Loucy (cell line): ENCODE results near the gene ATOH8.

Source experiments
- H2AFZ ChIP-seq: fragments of 200-600 bp; sonication (generic); 2 replicates; pipeline ENCODE4 v1.6.0; 2016; ENCODE audit warnings: antibody characterized with exemption, mild to moderate bottlenecking, low read length, moderate library complexity
- H3F3A ChIP-seq: fragments of 200-600 bp; 2 replicates; pipeline ENCODE4 v1.6.0; 2016; ENCODE audit warnings: antibody characterized with exemption, low read depth, mild to moderate bottlenecking
- H3K27me3 ChIP-seq: fragments of 200-600 bp; sonication (generic); 2 replicates; pipeline ENCODE4 v1.6.1; 2014; ENCODE audit warnings: low read length, mild to moderate bottlenecking; ENCODE audit not compliant: insufficient read depth, poor library complexity, severe bottlenecking
- H3K36me3 ChIP-seq: fragments of 200-600 bp; sonication (generic); 2 replicates; pipeline ENCODE4 v1.6.1; 2016; ENCODE audit warnings: low read length; ENCODE audit not compliant: insufficient read depth
- H3K4me1 ChIP-seq: fragments of 200-600 bp; sonication (generic); 2 replicates; pipeline ENCODE4 v1.5.1; 2014; ENCODE audit warnings: low read length, mild to moderate bottlenecking; ENCODE audit not compliant: insufficient read depth, poor library complexity, severe bottlenecking
- H3K4me2 ChIP-seq: fragments of 200-600 bp; sonication (generic); 2 replicates; pipeline ENCODE4 v1.6.0; 2014; ENCODE audit warnings: antibody characterized with exemption, low read length, low read depth, mild to moderate bottlenecking; ENCODE audit not compliant: poor library complexity, severe bottlenecking
- H3K4me3 ChIP-seq: fragments of 200-600 bp; sonication (generic); 2 replicates; pipeline ENCODE4 v1.5.1; 2014; ENCODE audit warnings: low read length, mild to moderate bottlenecking, mixed read lengths; ENCODE audit not compliant: poor library complexity, severe bottlenecking
- H3K79me2 ChIP-seq: fragments of 200-600 bp; sonication (generic); 2 replicates; pipeline ENCODE4 v1.6.1; 2014; ENCODE audit warnings: low read length; ENCODE audit not compliant: insufficient read depth
- H3K9ac ChIP-seq: fragments of 200-600 bp; sonication (generic); 2 replicates; pipeline ENCODE4 v1.6.0; 2014; ENCODE audit warnings: mild to moderate bottlenecking, low read depth, low read length, moderate library complexity; ENCODE audit not compliant: poor library complexity, severe bottlenecking
- H3K9me2 ChIP-seq: fragments of 200-600 bp; sonication (generic); replicated peaks from 2 replicates; pipeline ENCODE4 v1.6.1; 2016; ENCODE audit warnings: low read depth, low read length, mixed read lengths
- H3K9me3 ChIP-seq: fragments of 200-600 bp; sonication (generic); 2 replicates; pipeline ENCODE4 v1.6.1; 2014; ENCODE audit warnings: mild to moderate bottlenecking, antibody characterized with exemption, low read length, low read depth; ENCODE audit not compliant: insufficient read depth
- H4K20me1 ChIP-seq: fragments of 200-600 bp; sonication (generic); 2 replicates; pipeline ENCODE4 v1.6.0; 2014; ENCODE audit warnings: antibody characterized with exemption, low read length, mild to moderate bottlenecking; ENCODE audit not compliant: insufficient read depth, poor library complexity, severe bottlenecking
- EZH2phosphoT487 ChIP-seq: fragments of 200-600 bp; IDR thresholded peaks from 2 replicates; pipeline ENCODE4 v1.6.1; 2018; ENCODE audit warnings: antibody characterized with exemption, mild to moderate bottlenecking, moderate library complexity, borderline replicate concordance
- TF ChIP-seq, protein P1 (sequence below): fragments of 200-600 bp; sonication (generic); conservative IDR thresholded peaks from 2 replicates; pipeline ENCODE4 v1.5.1; 2014; ENCODE audit warnings: mild to moderate bottlenecking, antibody characterized with exemption, low read length

ATOH8 gene

DNA sequence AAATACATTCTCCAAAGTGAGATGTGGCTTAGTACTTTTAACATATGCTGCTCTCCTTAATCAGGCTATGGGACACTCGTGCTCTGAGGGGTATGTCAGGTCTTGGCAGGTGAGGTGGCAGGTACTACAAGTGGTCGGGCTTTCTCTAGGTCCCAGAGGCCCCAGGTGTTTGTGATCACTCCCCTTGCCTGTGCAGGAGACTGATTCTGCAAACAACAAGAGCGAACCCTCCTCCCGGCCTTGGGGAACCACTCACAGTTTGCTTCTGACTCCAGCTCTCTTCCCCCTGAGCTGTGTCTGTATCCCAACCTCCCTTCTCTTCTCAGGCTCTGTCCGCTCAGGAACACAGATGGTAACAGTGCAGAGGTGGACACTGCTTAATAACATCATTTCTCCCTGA lies 48.1 kb downstream of the ATOH8 start:
- Histone ChIP-seq H3K9ac (no peak overlapping the region), H3K4me2 (no peak overlapping the region)

DNA sequence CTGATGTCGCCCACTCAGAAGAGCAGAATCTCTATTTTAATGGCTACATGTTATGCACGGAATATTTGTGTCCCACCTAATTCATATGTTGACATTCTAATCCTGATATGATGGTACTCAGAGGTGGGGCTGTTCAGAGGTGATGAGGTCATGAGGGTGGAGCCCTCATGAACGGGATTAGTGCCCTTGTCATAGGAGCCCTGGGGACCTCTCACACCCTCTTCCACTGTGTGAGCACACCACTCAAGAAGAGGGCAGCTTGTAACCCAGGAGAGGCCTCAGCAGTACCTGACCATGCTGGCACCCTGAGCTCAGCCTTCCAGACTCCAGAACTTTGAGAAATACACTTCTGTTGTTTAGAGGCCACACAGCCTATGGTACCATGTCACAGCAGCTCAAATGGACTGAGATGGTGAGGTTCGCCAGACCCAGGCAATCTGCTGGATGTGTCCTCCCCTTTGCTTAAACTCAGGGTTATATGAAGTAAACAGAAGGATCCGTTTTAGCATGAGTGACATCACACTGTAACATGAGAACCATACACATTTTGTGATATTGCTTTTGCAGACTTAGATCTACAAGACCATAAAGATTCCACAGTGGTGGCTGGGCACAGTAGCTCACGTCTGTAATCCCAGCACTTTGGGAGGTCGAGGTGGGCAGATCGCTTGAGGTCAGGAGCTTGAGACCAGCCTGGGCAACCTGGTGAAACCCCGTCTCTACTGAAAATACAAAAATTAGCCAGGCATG lies 48.7 kb downstream of the ATOH8 start:
- Histone ChIP-seq H3K36me3 (no peaks in the 10 kb centered on the region), H4K20me1 (no peaks in the 10 kb centered on the region), H3K4me3 (no peak overlapping the region), H3K4me2 (no peak overlapping the region), H3K9me2 (no peaks in the 10 kb centered on the region), H3K9ac (no peak overlapping the region), H3K9me3 (no peaks in the 10 kb centered on the region), H3K4me1 (peaks cover 9% of the 10 kb centered on the region), H2AFZ (no peak overlapping the region), H3K79me2 (no peaks in the 10 kb centered on the region), H3K27me3 (no peaks in the 10 kb centered on the region), H3F3A (no peaks in the 10 kb centered on the region)
- TF ChIP-seq, protein P1, sequence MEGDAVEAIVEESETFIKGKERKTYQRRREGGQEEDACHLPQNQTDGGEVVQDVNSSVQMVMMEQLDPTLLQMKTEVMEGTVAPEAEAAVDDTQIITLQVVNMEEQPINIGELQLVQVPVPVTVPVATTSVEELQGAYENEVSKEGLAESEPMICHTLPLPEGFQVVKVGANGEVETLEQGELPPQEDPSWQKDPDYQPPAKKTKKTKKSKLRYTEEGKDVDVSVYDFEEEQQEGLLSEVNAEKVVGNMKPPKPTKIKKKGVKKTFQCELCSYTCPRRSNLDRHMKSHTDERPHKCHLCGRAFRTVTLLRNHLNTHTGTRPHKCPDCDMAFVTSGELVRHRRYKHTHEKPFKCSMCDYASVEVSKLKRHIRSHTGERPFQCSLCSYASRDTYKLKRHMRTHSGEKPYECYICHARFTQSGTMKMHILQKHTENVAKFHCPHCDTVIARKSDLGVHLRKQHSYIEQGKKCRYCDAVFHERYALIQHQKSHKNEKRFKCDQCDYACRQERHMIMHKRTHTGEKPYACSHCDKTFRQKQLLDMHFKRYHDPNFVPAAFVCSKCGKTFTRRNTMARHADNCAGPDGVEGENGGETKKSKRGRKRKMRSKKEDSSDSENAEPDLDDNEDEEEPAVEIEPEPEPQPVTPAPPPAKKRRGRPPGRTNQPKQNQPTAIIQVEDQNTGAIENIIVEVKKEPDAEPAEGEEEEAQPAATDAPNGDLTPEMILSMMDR: no peak
- TF ChIP-seq EZH2phosphoT487: no peak

More for the DNA sequence above, 48.1 kb downstream of the ATOH8 start:
- H4K20me1 ChIP-seq: no peaks in the 10 kb centered on the region
- TF ChIP-seq, protein P1: no peak
- no peak for TF ChIP-seq EZH2phosphoT487
- peaks cover 9% of the 10 kb centered on the region for H3K4me1 ChIP-seq
- H3K27me3 ChIP-seq: no peaks in the 10 kb centered on the region
- H2AFZ ChIP-seq: no peak overlapping the region
- H3K36me3 ChIP-seq: no peaks in the 10 kb centered on the region
- no peaks in the 10 kb centered on the region for H3K9me2 ChIP-seq
- H3K9me3 ChIP-seq: no peaks in the 10 kb centered on the region
- no peak overlapping the region for H3K4me3 ChIP-seq
- H3K79me2 ChIP-seq: no peaks in the 10 kb centered on the region
- H3F3A ChIP-seq: no peaks in the 10 kb centered on the region

DNA sequence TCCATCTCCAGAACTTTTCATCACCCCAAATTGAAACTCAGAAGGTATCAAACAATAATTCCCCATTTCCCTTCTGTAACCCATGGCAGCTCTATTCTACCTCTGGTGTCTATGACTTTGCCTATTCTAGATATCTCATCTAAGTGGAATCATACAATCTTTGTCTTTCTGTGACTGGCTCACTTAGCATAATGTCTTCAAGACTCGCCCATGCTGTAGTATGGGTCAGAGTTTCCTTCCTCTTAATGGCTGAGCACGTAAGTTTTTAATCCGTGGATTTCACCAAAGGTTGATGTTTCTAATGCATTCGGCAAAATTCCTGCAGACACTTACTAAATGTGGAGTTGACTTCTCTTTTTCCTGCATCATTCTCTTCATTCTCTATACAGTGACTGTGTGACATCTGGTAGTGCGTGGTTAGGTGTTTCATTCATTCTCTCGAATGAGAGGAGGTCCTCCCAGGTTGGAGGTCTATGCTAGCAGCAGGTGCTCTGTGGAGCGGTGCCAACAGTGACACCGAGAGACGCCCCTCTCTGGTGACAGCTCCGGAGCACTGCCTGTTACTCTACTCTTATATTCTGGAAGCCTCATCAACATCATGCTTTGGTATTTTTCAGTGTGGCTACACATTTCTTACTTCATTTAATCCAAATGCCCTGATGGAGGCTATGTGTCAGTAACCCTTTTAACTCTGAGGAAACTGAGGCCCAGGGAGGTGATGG lies 50.1 kb downstream of the ATOH8 start:
- peak overlapping the region; percentile 52 for H3K4me2 ChIP-seq
- no peaks in the 10 kb centered on the region for H3K27me3 ChIP-seq
- peak overlapping the region; percentile 23 for H3K4me3 ChIP-seq
- no peaks in the 10 kb centered on the region for H3K9me3 ChIP-seq
- no peaks in the 10 kb centered on the region for H4K20me1 ChIP-seq
- H3F3A ChIP-seq: no peaks in the 10 kb centered on the region
- no peaks in the 10 kb centered on the region for H3K79me2 ChIP-seq
- peaks cover 9% of the 10 kb centered on the region for H3K4me1 ChIP-seq
- TF ChIP-seq EZH2phosphoT487: no peak
- TF ChIP-seq, protein P1: no peak
- H3K9ac ChIP-seq: peak overlapping the region; percentile 6
- H2AFZ ChIP-seq: peak overlapping the region; percentile 75
- no peaks in the 10 kb centered on the region for H3K9me2 ChIP-seq
- no peaks in the 10 kb centered on the region for H3K36me3 ChIP-seq
